GM18870 (cell line): ENCODE results near the gene SCYGR4.
"Not testable (repeated sequence)": the region's sequence is repeated elsewhere in the genome, so short reads cannot be mapped to it uniquely, and the experiment has no call there.

Experiments
- ATAC-seq: cut with Tn5 transposase; IDR thresholded peaks from one replicate; pipeline ENCODE4 v1.9.1; 2021; ENCODE audit warnings: moderate library complexity; ENCODE audit not compliant: unreplicated experiment

The SCYGR4 gene

GRCh38 chr2:227665189-227665940, 48.1 kb downstream of the SCYGR4 start:
- ATAC-seq = no peak

GRCh38 chr2:227666631-227667170, 49.4 kb downstream of the SCYGR4 start, which contains the start of gene SCYGR5:
TSS of gene SCYGR5 (plus strand) at chr2:227666804. CDS start at chr2:227666804, 0 bp downstream.
- not testable (repeated sequence) for ATAC-seq
